ENCODE data around the gene ELL.
A peak's percentile ranks its signal among the peaks of the same experiment; 100 is the strongest.

The ELL gene

DNA sequence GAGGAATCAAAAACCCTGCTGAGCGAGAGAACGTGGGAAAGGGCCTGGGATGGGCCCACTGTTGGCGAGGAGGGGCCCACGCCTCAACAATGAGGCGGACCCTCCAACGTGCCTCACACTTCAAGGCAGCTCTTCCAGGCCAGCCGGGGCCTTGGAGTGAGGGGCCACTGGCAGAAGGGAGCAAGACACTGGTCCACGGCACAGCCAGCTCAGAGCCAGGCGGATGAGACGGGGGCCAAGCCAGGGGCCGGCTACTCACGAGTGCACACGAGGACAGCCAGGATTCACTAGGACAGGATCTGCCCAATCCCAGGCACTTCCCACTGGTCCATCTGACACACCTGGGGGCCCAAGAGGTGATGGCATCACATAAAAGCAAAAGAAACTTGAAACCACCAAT, 20.5 kb downstream of the ELL start:
- Histone ChIP-seq H3K4me3 (ENCODE audit: insufficient read length, low read depth) (no peak overlapping the region), H3K9ac (ENCODE audit: insufficient read length, low read depth) (no peak overlapping the region), H3K27me3 (ENCODE audit: insufficient read depth, insufficient read length) (no peaks in the 10 kb centered on the region), H3K9me3 (ENCODE audit: insufficient read depth, low read length) (no peaks in the 10 kb centered on the region), H3K4me1 (ENCODE audit: insufficient read depth, insufficient read length) (peaks cover 14% of the 10 kb centered on the region), H3K36me3 (ENCODE audit: insufficient read depth, insufficient read length, low read length) (peaks cover 4% of the 10 kb centered on the region)
- DNase-seq (ENCODE audit: low read depth, low spot score): no peak
- TF ChIP-seq ZNF274 (IDR thresholded peaks at IDR 0.05; ENCODE audit: low read depth, low read length): no peak
- TF ChIP-seq SUZ12 (IDR thresholded peaks at IDR 0.05; ENCODE audit: extremely low read depth, insufficient read depth, insufficient read length): no peak
- TF ChIP-seq YY1 (IDR thresholded peaks at IDR 0.05; ENCODE audit: insufficient read depth, insufficient read length): no peak

DNA sequence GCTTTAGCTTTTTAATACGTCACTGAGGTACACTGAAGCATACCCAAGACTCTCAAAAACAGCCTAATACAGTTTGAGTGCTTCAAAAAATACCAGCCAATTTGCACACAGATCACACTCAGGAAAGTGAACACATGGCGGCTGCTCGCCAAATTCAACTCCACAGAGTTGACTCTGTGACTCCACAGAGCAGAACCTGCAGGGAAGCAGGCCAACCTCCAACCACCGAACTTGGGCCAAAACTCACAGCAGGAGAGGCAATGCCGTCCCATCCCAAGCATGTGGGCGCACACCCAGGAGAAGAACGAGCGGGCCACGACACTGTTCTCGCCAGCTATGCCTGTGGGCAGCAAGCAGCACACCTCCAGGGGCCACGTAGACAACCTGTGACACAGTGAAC, 21.1 kb downstream of the ELL start:
- TF ChIP-seq ZNF274 (IDR thresholded peaks at IDR 0.05; ENCODE audit: low read depth, low read length) (no peak), YY1 (IDR thresholded peaks at IDR 0.05; ENCODE audit: insufficient read depth, insufficient read length) (no peak), SUZ12 (IDR thresholded peaks at IDR 0.05; ENCODE audit: extremely low read depth, insufficient read depth, insufficient read length) (no peak)
- Histone ChIP-seq H3K9me3 (ENCODE audit: insufficient read depth, low read length) (no peaks in the 10 kb centered on the region), H3K4me3 (ENCODE audit: insufficient read length, low read depth) (no peak overlapping the region), H3K36me3 (ENCODE audit: insufficient read depth, insufficient read length, low read length) (peaks cover 4% of the 10 kb centered on the region), H3K27me3 (ENCODE audit: insufficient read depth, insufficient read length) (no peaks in the 10 kb centered on the region), H3K9ac (ENCODE audit: insufficient read length, low read depth) (no peak overlapping the region), H3K4me1 (ENCODE audit: insufficient read depth, insufficient read length) (peaks cover 11% of the 10 kb centered on the region)
- no peak for DNase-seq (ENCODE audit: low read depth, low spot score)

- DNase-seq (ENCODE audit: low read depth, low spot score): no peak
- Histone ChIP-seq H3K9me3 (ENCODE audit: insufficient read depth, low read length) (no peaks in the 10 kb centered on the region), H3K9ac (ENCODE audit: insufficient read length, low read depth) (no peak overlapping the region), H3K4me1 (ENCODE audit: insufficient read depth, insufficient read length) (peaks cover 12% of the 10 kb centered on the region), H3K27me3 (ENCODE audit: insufficient read depth, insufficient read length) (no peaks in the 10 kb centered on the region), H3K36me3 (ENCODE audit: insufficient read depth, insufficient read length, low read length) (peaks cover 4% of the 10 kb centered on the region), H3K4me3 (ENCODE audit: insufficient read length, low read depth) (no peak overlapping the region)
- TF ChIP-seq ZNF274 (IDR thresholded peaks at IDR 0.05; ENCODE audit: low read depth, low read length) (no peak), SUZ12 (IDR thresholded peaks at IDR 0.05; ENCODE audit: extremely low read depth, insufficient read depth, insufficient read length) (no peak), YY1 (IDR thresholded peaks at IDR 0.05; ENCODE audit: insufficient read depth, insufficient read length) (no peak)
Measured at GRCh38 chr19:18500376-18500775, 21.5 kb downstream of the ELL start.

DNA sequence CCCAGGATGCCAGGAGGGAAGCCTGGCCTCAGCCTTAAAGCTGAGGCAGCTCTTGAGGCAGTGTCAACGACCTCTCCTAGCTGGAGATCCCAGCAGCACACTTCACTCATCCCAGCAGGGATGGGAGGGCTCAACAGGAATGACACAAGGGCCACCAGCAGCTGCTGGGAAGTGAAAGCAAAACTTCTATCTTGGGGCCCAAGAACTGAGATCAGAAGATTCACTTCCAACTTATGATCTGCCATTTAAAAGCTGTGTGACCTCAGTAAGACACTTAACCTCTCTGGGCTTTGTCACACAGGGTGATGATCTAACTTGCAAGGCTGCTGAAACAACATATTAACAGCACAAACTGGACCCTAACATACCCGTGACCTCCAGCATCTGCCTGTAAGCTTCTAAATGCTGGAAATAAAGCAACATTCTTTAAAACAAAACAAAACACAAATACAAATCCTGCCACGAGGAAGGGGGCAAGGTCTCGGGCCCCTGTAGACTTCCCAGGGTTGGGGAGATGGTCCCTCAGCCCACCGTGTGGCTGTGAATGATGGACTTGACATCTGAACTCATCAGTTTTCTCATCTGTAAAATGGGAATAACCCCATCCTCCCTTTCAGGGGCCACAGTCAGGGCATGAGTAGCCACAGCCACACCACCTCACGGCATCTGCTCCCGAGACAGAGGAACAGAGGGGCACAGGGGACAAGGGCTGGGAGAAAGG, 22.7 kb downstream of the ELL start:
- DNase-seq (ENCODE audit: low read depth, low spot score): no peak
- Histone ChIP-seq H3K9ac (ENCODE audit: insufficient read length, low read depth) (no peak overlapping the region), H3K4me1 (ENCODE audit: insufficient read depth, insufficient read length) (peaks cover 13% of the 10 kb centered on the region), H3K4me3 (ENCODE audit: insufficient read length, low read depth) (no peak overlapping the region), H3K9me3 (ENCODE audit: insufficient read depth, low read length) (no peaks in the 10 kb centered on the region), H3K36me3 (ENCODE audit: insufficient read depth, insufficient read length, low read length) (peaks cover 4% of the 10 kb centered on the region), H3K27me3 (ENCODE audit: insufficient read depth, insufficient read length) (no peaks in the 10 kb centered on the region)
- TF ChIP-seq YY1 (IDR thresholded peaks at IDR 0.05; ENCODE audit: insufficient read depth, insufficient read length) (no peak), SUZ12 (IDR thresholded peaks at IDR 0.05; ENCODE audit: extremely low read depth, insufficient read depth, insufficient read length) (no peak), ZNF274 (IDR thresholded peaks at IDR 0.05; ENCODE audit: low read depth, low read length) (no peak)

DNA sequence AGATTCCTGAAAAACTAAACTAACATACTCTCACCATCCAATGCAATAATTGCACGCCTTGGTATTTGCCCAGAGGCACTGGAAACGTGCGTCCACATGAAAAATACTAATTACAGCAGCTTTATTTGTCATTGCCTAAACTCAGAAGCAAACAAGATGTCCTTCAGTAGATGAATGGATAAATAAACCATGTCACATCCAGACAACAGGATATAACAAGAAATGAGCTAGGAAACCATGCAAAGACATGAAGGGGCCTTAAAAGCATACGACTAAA, 25.0 kb downstream of the ELL start:
- Histone ChIP-seq H3K9ac (ENCODE audit: insufficient read length, low read depth) (no peak overlapping the region), H3K9me3 (ENCODE audit: insufficient read depth, low read length) (no peaks in the 10 kb centered on the region), H3K27me3 (ENCODE audit: insufficient read depth, insufficient read length) (no peaks in the 10 kb centered on the region), H3K4me1 (ENCODE audit: insufficient read depth, insufficient read length) (peaks cover 18% of the 10 kb centered on the region), H3K4me3 (ENCODE audit: insufficient read length, low read depth) (no peak overlapping the region), H3K36me3 (ENCODE audit: insufficient read depth, insufficient read length, low read length) (peaks cover 3% of the 10 kb centered on the region)
- TF ChIP-seq SUZ12 (IDR thresholded peaks at IDR 0.05; ENCODE audit: extremely low read depth, insufficient read depth, insufficient read length): no peak
- no peak for TF ChIP-seq ZNF274 (IDR thresholded peaks at IDR 0.05; ENCODE audit: low read depth, low read length)
- no peak for TF ChIP-seq YY1 (IDR thresholded peaks at IDR 0.05; ENCODE audit: insufficient read depth, insufficient read length)
- no peak for DNase-seq (ENCODE audit: low read depth, low spot score)

DNA sequence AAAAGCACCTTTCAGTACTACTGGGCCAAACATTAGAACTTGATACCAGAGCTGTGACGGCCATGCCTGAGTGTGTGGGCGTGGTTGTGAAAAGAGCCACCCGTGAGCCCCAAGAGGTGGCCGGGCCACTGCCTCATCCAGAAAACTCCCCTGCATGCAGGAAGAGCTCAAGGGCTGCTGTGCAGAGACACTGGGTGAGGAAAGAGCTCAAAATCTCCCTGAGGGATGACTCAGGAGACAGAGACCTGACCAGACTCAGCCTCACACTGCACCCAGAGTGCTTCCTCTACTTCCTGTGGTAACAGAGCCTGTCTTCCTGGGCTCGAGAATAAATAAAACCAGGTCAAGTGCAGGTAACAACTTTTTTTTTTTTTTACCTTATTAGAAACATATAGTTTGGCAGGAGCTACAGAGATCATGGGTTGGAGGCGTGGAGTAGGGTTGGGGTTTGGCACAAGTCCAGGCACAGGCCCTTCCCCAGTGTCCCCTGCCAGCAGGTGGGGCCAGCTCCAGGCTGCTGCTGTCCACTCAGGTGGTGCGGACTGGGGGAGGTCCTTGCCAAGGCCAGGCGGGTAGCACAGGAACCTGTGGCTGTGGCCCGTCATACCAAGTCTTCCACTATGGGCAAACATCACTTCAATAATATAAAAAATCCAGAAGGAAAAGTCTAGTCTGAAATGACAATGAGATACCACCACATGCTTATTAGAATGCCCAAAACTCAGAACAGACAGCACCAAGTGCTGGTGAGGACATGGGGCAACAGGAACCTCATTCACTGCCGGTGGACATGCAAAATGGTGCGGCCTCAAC, 25.5 kb downstream of the ELL start:
- TF ChIP-seq ZNF274 (IDR thresholded peaks at IDR 0.05; ENCODE audit: low read depth, low read length) (no peak), SUZ12 (IDR thresholded peaks at IDR 0.05; ENCODE audit: extremely low read depth, insufficient read depth, insufficient read length) (no peak), YY1 (IDR thresholded peaks at IDR 0.05; ENCODE audit: insufficient read depth, insufficient read length) (no peak)
- no peak for DNase-seq (ENCODE audit: low read depth, low spot score)
- Histone ChIP-seq H3K4me1 (ENCODE audit: insufficient read depth, insufficient read length) (peaks cover 18% of the 10 kb centered on the region), H3K4me3 (ENCODE audit: insufficient read length, low read depth) (no peak overlapping the region), H3K27me3 (ENCODE audit: insufficient read depth, insufficient read length) (no peaks in the 10 kb centered on the region), H3K9ac (ENCODE audit: insufficient read length, low read depth) (no peak overlapping the region), H3K9me3 (ENCODE audit: insufficient read depth, low read length) (no peaks in the 10 kb centered on the region), H3K36me3 (ENCODE audit: insufficient read depth, insufficient read length, low read length) (peaks cover under 1% of the 10 kb centered on the region)

GRCh38 chr19:18495204-18495911, 26.5 kb downstream of the ELL start:
- Histone ChIP-seq H3K4me3 (ENCODE audit: insufficient read length, low read depth) (no peak overlapping the region), H3K9ac (ENCODE audit: insufficient read length, low read depth) (peak overlapping the region; percentile 36)
- TF ChIP-seq SUZ12 (IDR thresholded peaks at IDR 0.05; ENCODE audit: extremely low read depth, insufficient read depth, insufficient read length): no peak
- TF ChIP-seq YY1 (IDR thresholded peaks at IDR 0.05; ENCODE audit: insufficient read depth, insufficient read length): no peak
- TF ChIP-seq ZNF274 (IDR thresholded peaks at IDR 0.05; ENCODE audit: low read depth, low read length): no peak

More at GRCh38 chr19:18495204-18495911, 26.5 kb downstream of the ELL start:
- Histone ChIP-seq H3K4me1 (ENCODE audit: insufficient read depth, insufficient read length) (peaks cover 18% of the 10 kb centered on the region), H3K27me3 (ENCODE audit: insufficient read depth, insufficient read length) (no peaks in the 10 kb centered on the region), H3K36me3 (ENCODE audit: insufficient read depth, insufficient read length, low read length) (peaks cover 6% of the 10 kb centered on the region), H3K9me3 (ENCODE audit: insufficient read depth, low read length) (no peaks in the 10 kb centered on the region)
- DNase-seq (ENCODE audit: low read depth, low spot score): no peak
